Cerebellar nuclear complex (tissue), 1 donor: Measurements from ENCODE around the gene TASOR2.

Experiments
- DNase-seq, 2 experiments: peaks; one replicate each; lab custom pipeline; 2025; lab: John Stamatoyannopoulos, UW

Gene TASOR2

GRCh38 chr10:5684318-5684970 lies at the start of gene TASOR2:
Gene TASOR2 (plus strand): TSS chr10:5684838. CDS start chr10:5720643, 35,805 bp downstream.
- peak; percentile 82 to 87 for DNase-seq

GRCh38 chr10:5634918-5635317 lies 49.7 kb upstream of the TASOR2 start:
- DNase-seq = no peak

GRCh38 chr10:5638494-5638893 lies 46.1 kb upstream of the TASOR2 start:
- DNase-seq = no peak

- DNase-seq = no peak
These were observed 45.6 kb upstream of the TASOR2 start for GRCh38 chr10:5639066-5639465.

GRCh38 chr10:5640036-5640435 lies 44.6 kb upstream of the TASOR2 start:
- no peak for DNase-seq

- DNase-seq = no peak
These were observed 44.1 kb upstream of the TASOR2 start for GRCh38 chr10:5640501-5640900.

- DNase-seq = no peak
These were observed 43.1 kb upstream of the TASOR2 start for GRCh38 chr10:5641501-5641900.

- DNase-seq = no peak
These were observed 41.1 kb upstream of the TASOR2 start for GRCh38 chr10:5643346-5644067.

GRCh38 chr10:5644930-5645329 lies 39.7 kb upstream of the TASOR2 start:
- no peak for DNase-seq

- DNase-seq = no peak
These were observed 39.3 kb upstream of the TASOR2 start for GRCh38 chr10:5645375-5645774.

- DNase-seq = no peak
These were observed 38.6 kb upstream of the TASOR2 start for GRCh38 chr10:5645944-5646617.

- no peak for DNase-seq
These were observed 37.0 kb upstream of the TASOR2 start for GRCh38 chr10:5647507-5648240.

- DNase-seq = no peak
These were observed 35.9 kb upstream of the TASOR2 start for GRCh38 chr10:5648494-5649457.

GRCh38 chr10:5649746-5650145 lies 34.9 kb upstream of the TASOR2 start:
- no peak for DNase-seq

- DNase-seq = no peak
These were observed 33.8 kb upstream of the TASOR2 start for GRCh38 chr10:5650664-5651387.

GRCh38 chr10:5651388-5651764 lies 33.3 kb upstream of the TASOR2 start:
- DNase-seq = no peak

- no peak for DNase-seq
These were observed 31.9 kb upstream of the TASOR2 start for GRCh38 chr10:5652746-5653145.

- DNase-seq = no peak
These were observed 30.4 kb upstream of the TASOR2 start for GRCh38 chr10:5654218-5654755.

GRCh38 chr10:5655121-5655520 lies 29.5 kb upstream of the TASOR2 start:
- DNase-seq = no peak
